Tibial artery (tissue), 4 donors: ENCODE results near the gene AMBP.

ENCODE experiments used
- DNase-seq, 2 donors: peaks; one replicate each; pipeline ENCODE4 v3.0.0-alpha.2; 2019
- H3K27ac ChIP-seq, 2 donors: fragments of 200-600 bp; sonication (generic) in 1 of 2; 1 replicate in 1 of 2; 2 replicates in 1 of 2; pipeline ENCODE4 v1.5.1; 2018 to 2019; ENCODE audit warnings: mild to moderate bottlenecking in 1 of 2
- H3K27me3 ChIP-seq, 2 donors: fragments of 200-600 bp; sonication (generic) in 1 of 2; one replicate each; pipeline versions ENCODE4 v1.5.1 to v1.6.0; 2016 to 2019
- H3K36me3 ChIP-seq, 3 donors: fragments of 200-600 bp; sonication (generic) in 2 of 3; one replicate each; pipeline ENCODE4 v1.5.1; 2016 to 2019; ENCODE audit warnings: mild to moderate bottlenecking in 2 of 3
- H3K4me1 ChIP-seq, 4 donors: fragments of 200-600 bp; sonication (generic) in 2 of 4; 1 replicate in 3 of 4; 2 replicates in 1 of 4; pipeline ENCODE4 v1.5.1; 2016 to 2019
- H3K4me3 ChIP-seq, 2 donors: fragments of 200-600 bp; sonication (generic) in 1 of 2; 1 replicate in 1 of 2; 2 replicates in 1 of 2; pipeline ENCODE4 v1.5.1; 2018 to 2019; ENCODE audit warnings: mild to moderate bottlenecking in 2 of 2
- H3K9me3 ChIP-seq, 3 donors: fragments of 200-600 bp; sonication (generic) in 1 of 3; one replicate each; pipeline ENCODE4 v1.5.1; 2016 to 2019
- CTCF ChIP-seq, 2 experiments: fragments of 200-600 bp in 1 of 2; fragments of 450-650 bp in 1 of 2; IDR thresholded peaks; one replicate each; pipeline ENCODE4 v1.5.1; 2017 to 2019; ENCODE audit warnings: antibody characterized with exemption in 2 of 2, mild to moderate bottlenecking in 1 of 2, moderate library complexity in 1 of 2
- intact Hi-C: fragments of 100-400 bp; cut with DNase I; formaldehyde crosslinking; loops from one replicate; pipeline ENCODE4 v1.15.0; 2023; ENCODE audit warnings: low total_unique reads

AMBP gene

DNA sequence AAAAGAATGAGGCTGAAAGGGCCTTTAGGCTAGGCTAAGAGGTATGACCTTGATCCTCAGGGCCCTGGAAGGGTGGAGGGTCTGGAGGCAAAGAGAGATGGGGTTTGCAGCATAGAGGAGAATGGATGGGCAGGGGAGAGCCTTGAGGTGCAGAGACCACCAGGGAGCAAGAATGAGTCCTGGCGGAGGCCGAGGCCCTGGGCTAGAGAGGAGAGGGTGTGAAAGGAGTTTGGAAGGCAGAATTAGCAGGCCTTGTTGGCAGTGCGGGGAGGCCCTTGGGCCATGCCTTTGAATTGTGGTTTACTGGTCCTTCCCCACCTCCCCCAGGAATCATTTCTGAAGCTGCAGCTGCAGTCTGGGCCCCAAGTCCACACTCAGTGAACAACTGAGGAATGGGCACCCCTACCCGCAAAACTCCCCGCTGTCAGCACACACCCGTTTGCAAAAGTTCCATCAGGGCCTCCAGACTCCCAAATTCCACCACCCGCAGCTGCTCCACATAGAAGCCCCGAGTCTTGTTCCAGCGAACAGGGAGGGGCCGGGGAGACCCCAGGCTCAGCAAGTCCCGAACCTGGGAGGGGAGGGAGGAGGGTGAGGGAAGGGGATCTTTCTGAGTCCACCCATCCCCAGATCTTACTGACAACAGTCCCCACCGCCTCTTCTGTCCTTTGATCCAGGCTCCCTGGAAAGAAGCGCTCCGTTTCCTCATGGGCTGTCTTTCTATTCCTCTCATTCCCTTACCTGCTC, 18.9 kb upstream of the AMBP start:
- peaks cover 0 to 2% (median 0%) of the 10 kb centered on the region in 3 donors for H3K9me3 ChIP-seq
- no peak overlapping the region for H3K27ac ChIP-seq
- H3K4me1 ChIP-seq = peaks cover 0 to 20% (median 10%) of the 10 kb centered on the region in 4 donors
- H3K4me3 ChIP-seq = no peak overlapping the region
- no peak for TF ChIP-seq CTCF (IDR thresholded peaks at IDR 0.05)
- intact Hi-C loops = no loop called here
- no peaks in the 10 kb centered on the region for H3K36me3 ChIP-seq
- peaks cover 0 to 38% of the 10 kb centered on the region in 2 donors for H3K27me3 ChIP-seq
- peak in 1 of 2 donors; percentile 41 for DNase-seq

DNA sequence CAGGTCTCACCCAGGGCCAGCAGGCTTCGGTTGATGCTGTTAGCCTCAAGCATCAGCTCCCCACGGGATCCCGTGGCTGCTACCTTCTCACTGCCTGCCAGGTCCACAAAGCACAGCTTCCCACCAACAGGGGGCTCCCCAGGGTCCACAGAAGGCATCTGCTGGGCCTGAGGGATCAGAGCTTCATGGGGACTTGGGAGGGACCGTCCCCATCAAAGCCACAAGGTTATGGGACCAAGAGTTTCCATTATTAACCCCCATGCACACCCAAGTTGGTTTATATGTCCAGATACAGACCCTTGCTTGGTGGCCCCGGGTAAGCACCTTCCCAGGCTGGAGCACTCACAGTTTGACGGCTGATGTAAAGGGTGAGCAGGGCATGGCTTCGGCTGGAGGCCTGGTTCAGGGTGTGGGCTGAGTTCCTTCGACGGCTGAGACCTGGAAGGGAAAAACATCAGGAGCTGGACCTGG, 18.0 kb upstream of the AMBP start:
- Histone ChIP-seq H3K36me3 (no peaks in the 10 kb centered on the region), H3K4me1 (peaks cover 0 to 20% (median 10%) of the 10 kb centered on the region in 4 donors), H3K4me3 (no peak overlapping the region), H3K27me3 (peaks cover 0 to 41% of the 10 kb centered on the region in 2 donors), H3K27ac (no peak overlapping the region), H3K9me3 (no peaks in the 10 kb centered on the region)
- intact Hi-C loops = no loop called here
- DNase-seq = peak in 1 of 2 donors; percentile 37
- TF ChIP-seq CTCF (IDR thresholded peaks at IDR 0.05) = no peak

GRCh38 chr9:114094971-114095370, 16.9 kb upstream of the AMBP start:
- DNase-seq = peak in 1 of 2 donors; percentile 59
- H3K4me1 ChIP-seq = peaks cover 0 to 20% (median 10%) of the 10 kb centered on the region in 4 donors
- intact Hi-C loops = no loop called here
- H3K9me3 ChIP-seq = no peaks in the 10 kb centered on the region
- H3K27me3 ChIP-seq = peaks cover 0 to 41% of the 10 kb centered on the region in 2 donors
- H3K36me3 ChIP-seq = no peaks in the 10 kb centered on the region
- no peak for TF ChIP-seq CTCF (IDR thresholded peaks at IDR 0.05)
- H3K27ac ChIP-seq = no peak overlapping the region
- H3K4me3 ChIP-seq = no peak overlapping the region

DNA sequence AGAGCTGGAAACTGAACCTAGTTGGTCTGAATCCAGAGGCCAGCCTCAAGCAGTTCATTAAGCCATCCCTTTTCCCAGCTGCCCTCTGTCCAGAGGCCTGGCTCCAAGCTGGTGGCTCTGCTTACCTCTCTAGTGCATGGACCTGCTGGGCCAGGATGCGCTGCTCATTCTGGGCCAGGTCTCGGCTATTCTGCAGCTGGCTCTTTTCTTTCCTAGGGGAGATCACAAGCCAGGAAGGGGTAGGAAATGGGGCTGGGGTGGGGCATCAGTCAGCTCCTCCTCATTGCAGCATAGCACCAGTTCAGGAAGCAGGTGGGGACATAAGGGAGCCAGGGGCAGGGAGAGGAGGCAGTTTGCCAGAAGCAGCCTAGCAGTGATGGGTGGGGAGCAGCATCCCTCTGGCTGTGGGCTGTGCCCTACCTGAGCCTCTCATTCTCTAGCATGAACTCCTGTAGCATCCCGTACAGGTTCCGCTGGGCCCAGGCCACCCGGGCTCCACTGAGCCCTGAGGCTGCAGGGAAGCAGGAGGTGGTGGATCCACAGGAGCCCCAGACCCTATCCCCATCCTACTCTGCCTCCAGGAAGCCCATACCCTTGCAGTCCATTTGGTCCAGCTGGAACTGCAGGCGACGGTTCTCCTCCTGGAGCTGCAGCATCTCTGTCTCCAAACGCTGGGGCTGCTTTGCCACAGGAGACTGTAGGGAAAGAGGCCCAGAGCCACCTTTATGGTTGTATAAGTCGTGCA, 15.8 kb upstream of the AMBP start:
- H3K4me3 ChIP-seq = no peak overlapping the region
- no peaks in the 10 kb centered on the region for H3K9me3 ChIP-seq
- H3K27ac ChIP-seq = no peak overlapping the region
- TF ChIP-seq CTCF (IDR thresholded peaks at IDR 0.05) = no peak
- H3K4me1 ChIP-seq = peaks cover 0 to 17% (median 10%) of the 10 kb centered on the region in 4 donors
- peak in 1 of 2 donors; percentile 55 for DNase-seq
- intact Hi-C loops = no loop called here
- H3K27me3 ChIP-seq = peaks cover 0 to 36% of the 10 kb centered on the region in 2 donors
- no peaks in the 10 kb centered on the region for H3K36me3 ChIP-seq

- Histone ChIP-seq H3K27me3 (peaks cover 0 to 27% of the 10 kb centered on the region in 2 donors), H3K9me3 (no peaks in the 10 kb centered on the region), H3K27ac (no peak overlapping the region), H3K4me1 (peaks cover 0 to 8% (median 5%) of the 10 kb centered on the region in 4 donors), H3K4me3 (no peak overlapping the region), H3K36me3 (no peaks in the 10 kb centered on the region)
- peak in 1 of 2 donors; percentile 10 for DNase-seq
- intact Hi-C loops = no loop called here
- no peak for TF ChIP-seq CTCF (IDR thresholded peaks at IDR 0.05)
Measured at GRCh38 chr9:114093031-114093471, 15.0 kb upstream of the AMBP start.
